Lower lobe of right lung (tissue), 2 donors: ENCODE results near the gene SLFN5. TPM values are rescaled to one million over a fixed set of nuclear protein-coding genes. Genes with fewer than 3 reads are reported as not detected.

ENCODE experiments used
- ATAC-seq, 2 donors: fragments of 200-7000 bp; cut with Tn5 transposase; one replicate each; pipeline ENCODE4 v1.9.1; 2020 to 2022; ENCODE audit warnings: mild to moderate bottlenecking in 2 of 2, moderate library complexity in 2 of 2
- DNase-seq: peaks from one replicate; pipeline ENCODE4 v3.0.0-alpha.2; 2020
- H3K27ac ChIP-seq: fragments of 200-600 bp; one replicate; pipeline ENCODE4 v1.8.0; 2022
- H3K27me3 ChIP-seq: fragments of 200-600 bp; one replicate; pipeline ENCODE4 v1.8.0; 2022; ENCODE audit warnings: low read depth
- H3K36me3 ChIP-seq: fragments of 200-600 bp; one replicate; pipeline ENCODE4 v1.8.0; 2022; ENCODE audit warnings: mild to moderate bottlenecking
- H3K4me1 ChIP-seq: fragments of 200-600 bp; one replicate; pipeline ENCODE4 v1.8.0; 2022
- H3K4me3 ChIP-seq: fragments of 200-600 bp; one replicate; pipeline ENCODE4 v1.8.0; 2022; ENCODE audit warnings: mild to moderate bottlenecking
- H3K9me3 ChIP-seq: fragments of 200-600 bp; one replicate; pipeline ENCODE4 v1.8.0; 2022
- intact Hi-C: fragments of 100-400 bp; cut with DNase I; formaldehyde crosslinking; loops from one replicate; pipeline ENCODE4 v1.11.0; 2022
- total RNA-seq: library from RNA; stranded (reverse); fragmentation: NEBNext Ultra II Directional; extraction: Animal tissue kit (Norgen Biotek cat#: 25700); gene quantifications from one replicate; pipeline ENCODE4 v1.2.1, GENCODE V29; 2021
- TF ChIP-seq, protein P1 (sequence below): fragments of 200-600 bp; IDR thresholded peaks from one replicate; pipeline ENCODE4 v1.8.0; 2022; ENCODE audit warnings: antibody characterized with exemption, mild to moderate bottlenecking
- donor health status: DM: no; HTN: yes; CAD: no; lungs with severe emphysema.

SLFN5 gene
- total RNA-seq, 1 donor from 2014 or later: 47.6 TPM

DNA sequence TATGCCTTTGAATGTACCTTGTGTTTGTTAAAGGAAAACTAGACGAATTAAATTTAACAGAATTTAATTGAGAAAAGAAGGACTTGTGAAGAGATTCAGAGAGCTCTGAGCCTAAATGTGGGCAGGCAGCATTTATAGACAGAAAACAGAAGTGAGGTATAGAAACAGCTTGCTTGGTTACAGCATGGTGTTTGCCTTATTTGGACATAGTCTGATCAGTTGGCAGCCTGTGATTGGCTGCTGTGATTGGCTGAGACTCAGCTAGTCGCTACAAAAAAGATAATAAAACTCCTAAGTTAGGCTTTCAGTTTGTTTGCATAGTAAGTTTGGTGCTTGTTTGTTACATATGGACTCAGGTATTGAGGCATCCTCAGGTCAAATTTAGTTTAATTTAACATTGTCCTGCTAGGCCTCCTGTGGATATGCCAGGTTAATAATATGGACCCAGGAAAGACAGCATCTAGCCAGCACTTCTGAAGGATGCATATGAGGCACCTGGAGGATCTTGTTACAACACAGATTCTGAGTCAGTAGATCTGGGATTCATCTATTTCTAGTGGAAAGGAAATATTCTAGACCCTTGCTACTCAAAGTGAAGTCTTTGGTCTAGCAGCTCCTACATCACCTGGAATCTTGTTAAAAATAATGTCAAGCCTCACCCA lies 43.4 kb downstream of the SLFN5 start:
- no peak for DNase-seq
- TF ChIP-seq, protein P1, sequence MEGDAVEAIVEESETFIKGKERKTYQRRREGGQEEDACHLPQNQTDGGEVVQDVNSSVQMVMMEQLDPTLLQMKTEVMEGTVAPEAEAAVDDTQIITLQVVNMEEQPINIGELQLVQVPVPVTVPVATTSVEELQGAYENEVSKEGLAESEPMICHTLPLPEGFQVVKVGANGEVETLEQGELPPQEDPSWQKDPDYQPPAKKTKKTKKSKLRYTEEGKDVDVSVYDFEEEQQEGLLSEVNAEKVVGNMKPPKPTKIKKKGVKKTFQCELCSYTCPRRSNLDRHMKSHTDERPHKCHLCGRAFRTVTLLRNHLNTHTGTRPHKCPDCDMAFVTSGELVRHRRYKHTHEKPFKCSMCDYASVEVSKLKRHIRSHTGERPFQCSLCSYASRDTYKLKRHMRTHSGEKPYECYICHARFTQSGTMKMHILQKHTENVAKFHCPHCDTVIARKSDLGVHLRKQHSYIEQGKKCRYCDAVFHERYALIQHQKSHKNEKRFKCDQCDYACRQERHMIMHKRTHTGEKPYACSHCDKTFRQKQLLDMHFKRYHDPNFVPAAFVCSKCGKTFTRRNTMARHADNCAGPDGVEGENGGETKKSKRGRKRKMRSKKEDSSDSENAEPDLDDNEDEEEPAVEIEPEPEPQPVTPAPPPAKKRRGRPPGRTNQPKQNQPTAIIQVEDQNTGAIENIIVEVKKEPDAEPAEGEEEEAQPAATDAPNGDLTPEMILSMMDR: no peak
- Histone ChIP-seq H3K27me3 (no peaks in the 10 kb centered on the region), H3K4me3 (no peak overlapping the region), H3K9me3 (no peaks in the 10 kb centered on the region), H3K4me1 (no peaks in the 10 kb centered on the region), H3K27ac (no peak overlapping the region), H3K36me3 (no peaks in the 10 kb centered on the region)
- intact Hi-C loops: no loop called here
- ATAC-seq: no peak

DNA sequence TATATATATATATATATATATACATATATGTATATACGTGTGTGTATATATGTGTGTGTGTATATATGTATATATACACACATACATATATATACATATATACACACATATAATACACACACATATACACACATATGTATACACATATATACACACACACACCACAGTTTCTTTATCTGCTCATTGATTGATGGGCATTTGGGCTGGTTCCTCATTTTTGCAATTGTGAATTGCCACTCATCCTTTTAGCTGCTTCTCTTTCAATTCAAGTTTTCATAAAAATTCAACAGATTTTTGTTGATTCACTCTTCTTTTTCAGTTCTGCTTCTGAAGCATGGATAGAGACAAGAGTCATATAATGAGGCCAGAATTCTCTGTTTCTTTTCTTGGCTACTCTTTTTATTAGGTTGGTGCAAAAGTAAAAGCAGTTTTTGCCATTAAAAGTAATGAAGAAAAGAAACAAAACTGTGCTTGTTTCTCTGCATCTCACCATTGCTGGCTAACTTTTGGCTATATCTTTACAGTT lies 44.5 kb downstream of the SLFN5 start:
- no peaks in the 10 kb centered on the region for H3K27me3 ChIP-seq
- no peak overlapping the region for H3K4me3 ChIP-seq
- no peak for ATAC-seq
- TF ChIP-seq, protein P1: no peak
- no peaks in the 10 kb centered on the region for H3K36me3 ChIP-seq
- intact Hi-C loops: no loop called here
- DNase-seq: no peak
- H3K9me3 ChIP-seq: no peaks in the 10 kb centered on the region
- no peaks in the 10 kb centered on the region for H3K4me1 ChIP-seq
- no peak overlapping the region for H3K27ac ChIP-seq

- intact Hi-C loops: no loop called here
These were observed 46.4 kb downstream of the SLFN5 start for GRCh38 chr17:35289222-35289621.

DNA sequence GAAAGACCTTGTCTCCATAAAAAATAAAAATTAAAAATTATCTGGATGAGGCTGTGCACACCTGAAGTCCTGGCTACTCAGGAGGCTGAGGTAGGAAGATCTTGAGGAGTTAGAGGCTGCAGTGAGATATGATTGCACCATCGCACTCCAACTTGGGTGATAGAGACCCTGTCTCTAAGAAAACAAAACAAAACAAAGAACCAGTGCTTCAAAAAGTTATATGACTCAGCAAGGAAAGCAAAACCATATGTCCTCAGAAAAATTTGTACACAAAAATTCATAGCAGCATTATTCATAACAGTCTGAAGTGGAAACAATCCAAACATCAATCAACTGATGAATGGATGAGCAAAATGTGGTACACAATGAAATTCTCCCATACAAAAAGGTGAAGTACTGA lies 48.9 kb downstream of the SLFN5 start:
- ATAC-seq (no peak), DNase-seq (no peak)
- TF ChIP-seq, protein P1: no peak
- Histone ChIP-seq H3K4me1 (no peaks in the 10 kb centered on the region), H3K27ac (no peak overlapping the region), H3K4me3 (no peak overlapping the region), H3K9me3 (no peaks in the 10 kb centered on the region), H3K27me3 (no peaks in the 10 kb centered on the region), H3K36me3 (no peaks in the 10 kb centered on the region)
- intact Hi-C loops: no loop called here

More at GRCh38 chr17:35289222-35289621, 46.4 kb downstream of the SLFN5 start:
- Histone ChIP-seq H3K4me3 (no peak overlapping the region), H3K36me3 (no peaks in the 10 kb centered on the region), H3K27me3 (no peaks in the 10 kb centered on the region), H3K27ac (no peak overlapping the region), H3K9me3 (no peaks in the 10 kb centered on the region), H3K4me1 (no peaks in the 10 kb centered on the region)
- ATAC-seq (no peak), DNase-seq (no peak)
- TF ChIP-seq, protein P1: no peak

DNA sequence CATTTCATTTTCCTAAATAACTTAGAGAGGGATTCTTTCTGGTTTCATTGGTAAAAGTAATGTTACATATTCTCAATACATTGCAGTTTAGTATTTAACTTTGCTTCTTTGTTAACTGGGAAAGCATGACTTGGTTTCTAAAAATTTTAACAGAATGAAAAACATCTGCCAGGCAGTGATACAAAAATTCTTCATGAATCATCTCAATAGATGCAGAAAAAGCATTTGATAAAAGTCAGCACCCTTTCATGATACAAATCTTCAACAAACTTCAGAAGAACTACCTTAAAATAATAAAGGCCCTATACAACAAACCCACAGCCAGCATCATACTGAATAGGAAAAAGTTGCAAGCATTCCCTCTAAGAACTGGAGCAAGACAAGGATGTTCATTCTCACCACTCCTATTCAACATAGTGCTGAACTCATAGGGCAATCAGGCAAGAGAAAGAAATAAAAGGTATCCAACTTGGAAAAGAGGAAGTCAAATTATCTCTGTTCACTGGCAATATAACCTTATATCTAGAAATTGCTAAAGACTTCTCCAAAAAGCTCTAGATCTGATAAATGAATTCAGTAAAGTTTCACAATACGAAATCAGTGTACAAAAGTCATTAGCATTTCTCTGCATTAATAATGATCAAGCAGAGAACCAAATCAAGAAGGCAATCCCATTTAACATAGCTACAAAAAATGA lies 50.4 kb downstream of the SLFN5 start:
- intact Hi-C loops: no loop called here
- H3K9me3 ChIP-seq: no peaks in the 10 kb centered on the region
- TF ChIP-seq, protein P1: no peak
- H3K36me3 ChIP-seq: no peaks in the 10 kb centered on the region
- H3K4me1 ChIP-seq: no peaks in the 10 kb centered on the region
- H3K27ac ChIP-seq: no peak overlapping the region
- no peaks in the 10 kb centered on the region for H3K27me3 ChIP-seq
- DNase-seq: no peak
- H3K4me3 ChIP-seq: no peak overlapping the region
- no peak for ATAC-seq
